Mammary epithelial cell (primary cell): Measurements from ENCODE around the gene CDHR2.

Experiments
- CTCF ChIP-seq, 2 donors: IDR thresholded peaks in 1 of 2; conservative IDR thresholded peaks in 1 of 2; 2 replicates each; pipeline ENCODE4 v1.5.1; 2011 to 2012; ENCODE audit warnings: inconsistent platforms in 2 of 2, low read length in 2 of 2, mild to moderate bottlenecking in 2 of 2, control low read depth in 1 of 2, low read depth in 1 of 2; ENCODE audit not compliant: insufficient read depth in 1 of 2; ENCODE audit errors: extremely low read depth in 1 of 2
- EZH2 ChIP-seq: IDR thresholded peaks from 2 replicates; pipeline ENCODE4 v1.6.1; 2012; ENCODE audit warnings: low read length, inconsistent platforms, borderline replicate concordance

- no peak for TF ChIP-seq EZH2
- no peak for TF ChIP-seq CTCF (conservative IDR thresholded peaks at IDR 0.05 in 1 of 2, IDR thresholded peaks at IDR 0.05 in 1 of 2; ENCODE audit: extremely low read depth in 1 of 2, insufficient read depth in 1 of 2, low read depth in 1 of 2, low read length in 2 of 2)
Observed at GRCh38 chr5:176575488-176576422, 26.6 kb downstream of the CDHR2 start.
